ENCODE results near the gene LIN7B.

LIN7B gene

GRCh38 chr19:49114630-49115363 is 627 bp downstream of the LIN7B start (continued):
- no peak for TF ChIP-seq GLI2 (tag by site-specific recombination; IDR thresholded peaks at IDR 0.05; ENCODE audit: borderline replicate concordance, low read depth)
- no peak for TF ChIP-seq HOXC10 (CRISPR knock-in tag; IDR thresholded peaks at IDR 0.05)
- no peak for TF ChIP-seq ZNF623 (tag by site-specific recombination; IDR thresholded peaks at IDR 0.05)
- no peak for TF ChIP-seq ZNF404 (tag by site-specific recombination; IDR thresholded peaks at IDR 0.05)
- TF ChIP-seq ZNF394 (tag by site-specific recombination; IDR thresholded peaks at IDR 0.05; ENCODE audit: borderline replicate concordance): no peak
- TF ChIP-seq TSHZ1 (tag by site-specific recombination; IDR thresholded peaks at IDR 0.05; ENCODE audit: borderline replicate concordance): no peak
- TF ChIP-seq TRIM28 (IDR thresholded peaks at IDR 0.05; ENCODE audit: borderline replicate concordance, low read length): no peak
- TF ChIP-seq ZNF473 (tag by site-specific recombination; IDR thresholded peaks at IDR 0.05): no peak
- TF ChIP-seq ZNF280C (tag by site-specific recombination; IDR thresholded peaks at IDR 0.05): no peak
- no peak for TF ChIP-seq ZBTB7A (tag by site-specific recombination; IDR thresholded peaks at IDR 0.05; ENCODE audit: low read depth)
- no peak for TF ChIP-seq ZNF350 (tag by site-specific recombination; IDR thresholded peaks at IDR 0.05)
- no peak for TF ChIP-seq HOXA7 (CRISPR knock-in tag; IDR thresholded peaks at IDR 0.05; ENCODE audit: borderline replicate concordance)
- no peak for TF ChIP-seq ZNF155 (tag by site-specific recombination; IDR thresholded peaks at IDR 0.05)
- 0 out of 2 replicates have a peak, but pooled peaks have one; percentile 29 for TF ChIP-seq ZNF843 (tag by site-specific recombination; IDR thresholded peaks at IDR 0.05)
- no peak for TF ChIP-seq ZNF114 (tag by site-specific recombination; IDR thresholded peaks at IDR 0.05)
- peak; percentile 76 for TF ChIP-seq ZFHX2 (tag by site-specific recombination; conservative IDR thresholded peaks at IDR 0.05)
- TF ChIP-seq ZFP3 (tag by site-specific recombination; IDR thresholded peaks at IDR 0.05; ENCODE audit: low read depth): no peak
- TF ChIP-seq CTCF (tag by site-specific recombination; IDR thresholded peaks at IDR 0.05): no peak; the same call in none of the 2 replicates
- TF ChIP-seq ZNF37A (tag by site-specific recombination; IDR thresholded peaks at IDR 0.05): no peak
- no peak for TF ChIP-seq ZNF202 (tag by site-specific recombination; IDR thresholded peaks at IDR 0.05; ENCODE audit: borderline replicate concordance)
- TF ChIP-seq ZNF214 (tag by site-specific recombination; IDR thresholded peaks at IDR 0.05; ENCODE audit: borderline replicate concordance): no peak
- no peak for TF ChIP-seq ZNF664 (tag by site-specific recombination; IDR thresholded peaks at IDR 0.05)
- no peak for TF ChIP-seq ZSCAN18 (tag by site-specific recombination; IDR thresholded peaks at IDR 0.05)
- TF ChIP-seq ZNF704 (tag by site-specific recombination; IDR thresholded peaks at IDR 0.05): no peak
- TF ChIP-seq ZNF223 (tag by site-specific recombination; IDR thresholded peaks at IDR 0.05): no peak
- TF ChIP-seq GFI1B (tag by site-specific recombination; IDR thresholded peaks at IDR 0.05): no peak
- TF ChIP-seq ZSCAN4 (tag by site-specific recombination; IDR thresholded peaks at IDR 0.05): no peak
- no peak for TF ChIP-seq REPIN1 (tag by site-specific recombination; IDR thresholded peaks at IDR 0.05; ENCODE audit: low read depth)
- no peak for TF ChIP-seq ZNF169 (tag by site-specific recombination; IDR thresholded peaks at IDR 0.05)
- no peak for TF ChIP-seq ZNF112 (tag by site-specific recombination; IDR thresholded peaks at IDR 0.05)

All from HEK293 (cell line).